Measurements from ENCODE around the gene CHST2. TPM values are rescaled to one million over a fixed set of nuclear protein-coding genes. Genes with fewer than 3 reads are reported as not detected.

The CHST2 gene
- total RNA-seq, 1 experiment from 2014 or later: 2.7 TPM

DNA sequence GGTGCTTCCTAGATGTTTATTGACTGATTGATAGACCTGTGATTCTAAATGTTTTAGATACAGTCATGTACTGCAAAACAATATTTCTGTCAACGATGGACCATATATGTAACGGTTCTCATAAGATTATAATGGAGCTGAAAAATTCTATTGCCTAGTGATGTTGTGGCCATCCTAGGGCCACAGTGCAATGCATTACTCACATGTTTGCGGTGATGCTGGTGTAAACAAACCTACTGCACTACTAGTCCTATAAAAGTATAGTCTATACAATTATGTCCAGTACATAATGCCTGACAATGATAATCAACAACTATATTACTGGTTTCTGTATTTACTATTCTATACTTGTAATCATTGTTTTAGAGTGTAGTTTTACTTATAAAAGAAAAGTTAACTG, 46.8 kb downstream of the CHST2 start:
- no peak for DNase-seq (ENCODE audit: low spot score)

- DNase-seq (ENCODE audit: low spot score): peak; percentile 36
Measured at GRCh38 chr3:143167969-143168854, 48.6 kb downstream of the CHST2 start.

DNA sequence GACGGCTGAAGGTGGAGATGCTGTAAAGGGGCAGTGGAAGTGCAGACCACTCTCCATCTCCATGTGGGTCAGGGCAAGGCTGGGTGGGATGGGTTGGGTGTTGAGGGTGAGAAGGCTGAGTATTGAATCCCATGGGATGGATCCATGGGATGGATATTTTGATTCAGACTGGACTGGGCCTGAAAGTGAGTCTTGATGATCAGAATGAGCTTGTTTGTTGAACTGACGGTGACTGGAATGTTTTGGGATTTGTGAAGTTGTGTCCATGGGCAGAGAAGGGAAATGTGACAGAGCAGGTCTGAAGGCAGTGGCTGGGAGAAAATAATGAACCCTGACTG, 49.3 kb downstream of the CHST2 start:
- no peak for DNase-seq (ENCODE audit: low spot score)

GRCh38 chr3:143170074-143170473, 50.5 kb downstream of the CHST2 start:
- no peak for DNase-seq (ENCODE audit: low spot score)

DNA sequence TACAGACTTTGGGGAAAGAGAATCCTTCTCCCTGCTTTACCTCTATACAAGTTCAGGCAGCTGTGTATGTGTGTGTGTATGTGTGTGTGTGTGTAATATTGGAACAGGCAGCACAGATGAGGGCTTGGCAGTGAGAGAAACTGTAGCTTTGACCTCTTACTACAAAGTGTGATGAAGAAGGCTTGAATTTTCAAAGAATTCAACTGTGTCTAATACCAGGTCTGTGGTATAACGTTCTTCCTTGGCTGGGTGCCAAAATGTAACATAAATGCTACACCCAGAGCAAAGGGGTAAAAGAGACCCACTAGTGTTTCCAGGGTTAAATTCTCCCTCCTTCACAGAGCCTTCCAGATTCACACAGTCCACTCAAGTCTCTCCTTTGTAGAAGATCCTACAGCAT, 51.1 kb downstream of the CHST2 start:
- no peak for DNase-seq (ENCODE audit: low spot score)

- no peak for DNase-seq (ENCODE audit: low spot score)
Measured at GRCh38 chr3:143171141-143171980, 51.8 kb downstream of the CHST2 start.

- DNase-seq (ENCODE audit: low spot score): no peak
Measured at GRCh38 chr3:143172062-143172794, 52.7 kb downstream of the CHST2 start.

DNA sequence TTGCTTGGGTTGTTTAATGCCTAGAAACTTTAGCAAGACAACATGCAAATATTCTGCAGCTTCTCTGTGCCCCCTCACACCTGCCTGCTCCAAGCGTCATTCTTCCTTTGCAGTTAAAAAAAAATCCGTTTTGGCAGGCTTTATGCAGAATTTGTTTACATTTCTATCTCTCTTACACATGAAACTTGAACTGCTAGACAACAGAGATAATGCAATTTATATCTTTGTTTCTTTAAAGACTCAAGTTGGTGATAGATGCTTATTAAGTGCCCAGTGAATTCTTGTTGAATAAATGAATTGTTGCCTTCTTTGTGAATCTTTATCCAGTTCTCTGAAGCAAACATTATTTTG, 53.2 kb downstream of the CHST2 start:
- DNase-seq (ENCODE audit: low spot score): no peak

DNA sequence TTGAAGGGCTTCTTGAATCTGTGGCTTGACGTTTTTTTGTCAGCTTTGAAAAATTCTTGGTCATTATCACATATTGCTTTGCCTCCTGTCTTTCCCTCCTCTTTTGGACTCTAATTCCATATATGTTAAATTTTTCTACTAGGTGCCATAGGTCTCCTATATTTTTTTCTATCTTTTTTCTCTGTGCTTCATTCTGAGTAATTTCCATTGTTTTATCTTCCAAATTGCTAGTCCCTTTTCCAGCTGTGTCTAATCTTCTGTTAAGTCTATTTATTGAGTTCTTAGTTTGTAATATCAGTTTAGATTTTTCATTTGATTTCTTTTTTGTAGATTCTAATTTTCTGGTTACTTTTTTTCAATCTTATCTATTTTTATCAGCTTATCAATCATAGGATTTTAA, 53.7 kb downstream of the CHST2 start:
- no peak for DNase-seq (ENCODE audit: low spot score)

Other genes with a start within 250 kb of the CHST2 start
- 6.7 and 22.9 TPM in 2 replicates for gene PCOLCE2, start 230.7 kb upstream of the CHST2 start, total RNA-seq (2014; rRNA removed; shearing (Covaris generic))
- gene PAQR9, start 156.1 kb upstream of the CHST2 start, total RNA-seq (2014; rRNA removed; shearing (Covaris generic)): 0.07 TPM in 1 of 2 replicates, not detected in the other
- gene U2SURP, start 118.2 kb upstream of the CHST2 start, total RNA-seq (2014; rRNA removed; shearing (Covaris generic)): 111 and 165 TPM in 2 replicates

Data from A172 (cell line).